Liver (tissue), 3 donors: ENCODE data around the gene BICDL2.

Source experiments
- GABPA ChIP-seq, 2 donors: IDR thresholded peaks in 1 of 2; conservative IDR thresholded peaks in 1 of 2; 2 replicates each; pipeline ENCODE4 v1.6.1; 2016; ENCODE audit warnings: antibody characterized with exemption in 2 of 2, mild to moderate bottlenecking in 1 of 2, moderate library complexity in 1 of 2
- TAF1 ChIP-seq: conservative IDR thresholded peaks from 2 replicates; pipeline ENCODE4 v1.6.1; 2016; ENCODE audit warnings: antibody characterized with exemption, mild to moderate bottlenecking
- TF ChIP-seq, protein P1 (sequence below): fragments of 150-350 bp; IDR thresholded peaks from 2 replicates; pipeline ENCODE4 v1.5.1; 2017; ENCODE audit warnings: improper control_type of control experiment, low read depth, low read length; ENCODE audit not compliant: missing input control
- TF ChIP-seq, protein P2 (sequence below): IDR thresholded peaks from 2 replicates; pipeline ENCODE4 v1.6.1; 2016; ENCODE audit warnings: antibody characterized with exemption
- TF ChIP-seq, protein P3 (sequence below): IDR thresholded peaks from 2 replicates; pipeline ENCODE4 v1.6.1; 2016; ENCODE audit warnings: antibody characterized with exemption
- donor health status: healthy.
- donor health status: healthy.

DNA sequence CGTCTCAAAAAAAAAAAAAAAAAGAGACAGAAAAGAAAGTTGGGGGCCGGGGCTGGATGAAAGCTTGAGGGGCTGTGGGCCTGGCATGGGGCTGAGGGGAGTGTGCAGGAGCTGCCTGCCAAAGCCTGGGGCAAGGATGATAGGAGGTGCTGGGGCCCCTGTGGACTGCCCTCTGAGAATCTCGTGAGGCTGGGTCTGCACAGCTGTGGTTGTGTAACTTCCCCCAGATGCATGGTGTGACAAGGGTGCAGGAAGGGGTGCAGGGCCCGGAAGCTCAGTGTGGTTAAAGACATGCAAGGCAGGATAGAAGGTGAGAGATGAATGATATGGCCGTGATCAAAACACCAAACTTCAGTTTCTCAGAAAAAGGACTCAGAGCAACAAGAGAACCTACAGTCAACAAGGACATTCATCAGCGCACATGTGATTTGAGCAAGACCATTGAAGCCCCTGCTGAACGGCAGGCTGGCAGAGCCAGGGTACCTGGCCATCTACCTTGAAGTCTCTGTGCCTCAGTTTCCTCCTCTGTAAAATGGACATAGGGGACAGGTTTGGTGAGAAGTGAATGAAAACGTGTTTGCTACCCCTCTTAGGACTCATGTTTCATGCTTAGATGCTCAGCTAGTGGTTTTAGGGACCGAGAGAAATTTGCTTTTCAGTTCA, 38.2 kb upstream of the BICDL2 start:
- TF ChIP-seq, protein P1, sequence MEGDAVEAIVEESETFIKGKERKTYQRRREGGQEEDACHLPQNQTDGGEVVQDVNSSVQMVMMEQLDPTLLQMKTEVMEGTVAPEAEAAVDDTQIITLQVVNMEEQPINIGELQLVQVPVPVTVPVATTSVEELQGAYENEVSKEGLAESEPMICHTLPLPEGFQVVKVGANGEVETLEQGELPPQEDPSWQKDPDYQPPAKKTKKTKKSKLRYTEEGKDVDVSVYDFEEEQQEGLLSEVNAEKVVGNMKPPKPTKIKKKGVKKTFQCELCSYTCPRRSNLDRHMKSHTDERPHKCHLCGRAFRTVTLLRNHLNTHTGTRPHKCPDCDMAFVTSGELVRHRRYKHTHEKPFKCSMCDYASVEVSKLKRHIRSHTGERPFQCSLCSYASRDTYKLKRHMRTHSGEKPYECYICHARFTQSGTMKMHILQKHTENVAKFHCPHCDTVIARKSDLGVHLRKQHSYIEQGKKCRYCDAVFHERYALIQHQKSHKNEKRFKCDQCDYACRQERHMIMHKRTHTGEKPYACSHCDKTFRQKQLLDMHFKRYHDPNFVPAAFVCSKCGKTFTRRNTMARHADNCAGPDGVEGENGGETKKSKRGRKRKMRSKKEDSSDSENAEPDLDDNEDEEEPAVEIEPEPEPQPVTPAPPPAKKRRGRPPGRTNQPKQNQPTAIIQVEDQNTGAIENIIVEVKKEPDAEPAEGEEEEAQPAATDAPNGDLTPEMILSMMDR, result no peak
- TF ChIP-seq GABPA (IDR thresholded peaks at IDR 0.05 in 1 of 2, conservative IDR thresholded peaks at IDR 0.05 in 1 of 2) (no peak), TAF1 (no peak)
- TF ChIP-seq, protein P2, sequence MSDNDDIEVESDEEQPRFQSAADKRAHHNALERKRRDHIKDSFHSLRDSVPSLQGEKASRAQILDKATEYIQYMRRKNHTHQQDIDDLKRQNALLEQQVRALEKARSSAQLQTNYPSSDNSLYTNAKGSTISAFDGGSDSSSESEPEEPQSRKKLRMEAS, result no peak
- TF ChIP-seq, protein P3, sequence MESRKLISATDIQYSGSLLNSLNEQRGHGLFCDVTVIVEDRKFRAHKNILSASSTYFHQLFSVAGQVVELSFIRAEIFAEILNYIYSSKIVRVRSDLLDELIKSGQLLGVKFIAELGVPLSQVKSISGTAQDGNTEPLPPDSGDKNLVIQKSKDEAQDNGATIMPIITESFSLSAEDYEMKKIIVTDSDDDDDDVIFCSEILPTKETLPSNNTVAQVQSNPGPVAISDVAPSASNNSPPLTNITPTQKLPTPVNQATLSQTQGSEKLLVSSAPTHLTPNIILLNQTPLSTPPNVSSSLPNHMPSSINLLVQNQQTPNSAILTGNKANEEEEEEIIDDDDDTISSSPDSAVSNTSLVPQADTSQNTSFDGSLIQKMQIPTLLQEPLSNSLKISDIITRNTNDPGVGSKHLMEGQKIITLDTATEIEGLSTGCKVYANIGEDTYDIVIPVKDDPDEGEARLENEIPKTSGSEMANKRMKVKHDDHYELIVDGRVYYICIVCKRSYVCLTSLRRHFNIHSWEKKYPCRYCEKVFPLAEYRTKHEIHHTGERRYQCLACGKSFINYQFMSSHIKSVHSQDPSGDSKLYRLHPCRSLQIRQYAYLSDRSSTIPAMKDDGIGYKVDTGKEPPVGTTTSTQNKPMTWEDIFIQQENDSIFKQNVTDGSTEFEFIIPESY, result no peak
